Mammary microvascular endothelial cell (primary cell): ENCODE results near the gene POC1A. TPM values are rescaled to one million over a fixed set of nuclear protein-coding genes. Genes with fewer than 3 reads are reported as not detected.

Experiments
- total RNA-seq: library from RNA; depleted of rRNA; stranded (reverse); fragments of >200 nt; gene quantifications from 2 replicates; pipeline ENCODE4 v1.2.3, GENCODE V29; 2015

The POC1A gene
- 14.8 and 19.7 TPM in 2 replicates for total RNA-seq

DNA sequence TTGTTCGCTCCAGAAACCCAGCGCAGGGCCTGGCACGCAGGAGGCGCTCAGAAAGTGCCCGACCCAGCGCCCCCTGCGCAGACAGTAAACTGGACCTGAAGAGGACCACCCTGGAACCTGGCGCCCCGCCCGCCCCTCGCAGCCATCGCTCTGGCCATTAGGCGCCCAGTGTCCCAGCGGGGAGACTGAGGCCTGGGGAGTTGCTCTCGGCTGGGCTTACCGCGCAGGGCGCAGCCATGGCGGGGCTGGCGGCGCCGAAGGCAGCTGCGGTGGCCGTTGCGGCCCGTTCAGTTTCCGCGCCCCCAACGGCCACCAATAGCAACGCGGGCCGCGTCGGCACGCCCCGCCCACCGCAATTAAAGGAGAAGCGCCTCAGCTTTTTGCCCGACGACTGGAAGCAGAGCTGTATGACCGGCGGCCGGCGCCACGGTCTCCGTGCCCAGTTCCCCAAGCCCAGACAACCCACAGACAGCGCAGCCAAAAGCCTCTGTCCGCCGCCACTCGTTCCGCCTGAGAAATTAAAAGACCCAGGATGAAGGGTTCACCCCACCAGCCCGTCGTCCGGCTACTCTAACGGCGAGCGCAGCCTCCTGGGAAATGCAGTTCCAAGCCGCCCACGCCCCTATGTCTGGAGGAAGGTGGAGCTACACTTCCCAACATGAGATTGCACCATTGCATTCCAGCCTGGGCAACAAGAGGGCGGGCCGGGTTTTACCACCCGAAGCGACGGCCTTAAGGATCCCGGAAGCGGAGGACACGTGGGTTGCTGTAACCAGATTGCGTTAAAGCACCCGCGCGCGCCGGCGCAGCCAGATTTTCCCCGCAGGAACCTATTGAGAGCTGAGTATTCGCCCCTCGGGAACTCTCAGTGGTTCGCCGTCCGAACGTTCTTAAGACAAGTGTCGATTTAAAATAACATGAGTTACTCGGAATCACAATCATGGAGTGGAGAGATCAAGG is at the start of gene POC1A:
Gene POC1A (minus strand): TSS at position 289 of the 960 bp plus-strand sequence. CDS start 51 bp downstream, at position 238.

DNA sequence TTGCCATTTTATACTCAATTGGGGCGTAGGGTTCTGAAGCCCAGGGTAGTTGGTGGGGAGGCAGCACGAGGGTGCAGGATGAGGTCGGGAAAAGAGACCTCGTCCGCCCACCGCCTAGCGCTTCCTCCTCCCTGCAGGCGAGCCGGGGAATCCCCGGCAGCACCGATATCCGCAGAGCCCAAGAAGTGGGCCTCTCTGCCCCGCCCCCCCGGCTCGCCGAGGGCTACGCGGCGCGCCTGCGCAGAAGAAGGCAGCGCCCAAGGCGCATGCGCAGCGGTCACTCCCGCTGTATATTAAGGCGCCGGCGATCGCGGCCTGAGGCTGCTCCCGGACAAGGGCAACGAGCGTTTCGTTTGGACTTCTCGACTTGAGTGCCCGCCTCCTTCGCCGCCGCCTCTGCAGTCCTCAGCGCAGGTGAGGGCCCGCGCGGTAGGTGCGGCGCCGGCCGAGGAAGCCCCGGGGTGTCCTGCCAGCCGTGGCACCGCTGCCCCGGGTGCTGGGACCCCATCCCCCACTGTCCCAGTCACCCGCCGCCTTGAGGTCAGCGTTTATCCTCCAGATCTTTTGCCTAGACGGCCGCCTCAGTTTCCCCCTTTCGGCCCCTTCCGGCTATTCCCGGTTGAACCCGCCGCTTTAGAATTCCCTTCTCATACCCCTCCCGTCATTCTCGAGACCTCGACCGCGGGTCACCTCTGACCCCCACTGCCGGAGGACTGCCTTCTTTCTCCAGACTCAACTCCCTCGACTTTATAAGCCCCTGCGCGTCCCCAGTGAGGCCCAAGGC is 43.8 kb upstream of the POC1A start, which contains the start of gene ALAS1:
Gene ALAS1 (plus strand): TSS at position 319 of the 784 bp plus-strand sequence. CDS start 1,082 bp downstream, outside the sequence.

DNA sequence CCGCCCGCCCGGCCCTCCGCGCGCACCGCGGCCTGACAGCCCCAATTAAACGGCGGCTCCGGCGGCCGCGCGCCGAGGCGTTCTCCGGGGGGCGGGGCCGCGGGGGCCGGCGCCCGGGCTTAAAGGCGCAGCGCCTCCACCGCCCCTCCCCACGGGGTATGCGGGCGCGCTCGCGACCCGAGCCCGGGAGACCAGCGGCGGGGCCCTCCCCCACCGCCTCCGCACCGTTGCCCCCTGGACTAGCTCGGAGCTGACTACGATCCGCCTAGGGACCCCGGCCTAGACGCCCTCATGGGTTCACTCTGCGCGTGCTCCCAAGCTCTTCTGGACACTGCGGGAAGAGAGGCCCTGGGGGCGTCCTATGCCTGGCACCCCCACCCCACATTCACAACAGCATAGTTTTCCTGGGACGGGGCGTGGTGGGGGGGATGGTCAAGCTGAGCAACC is 97.7 kb downstream of the POC1A start, which contains the start of gene DUSP7:
Gene DUSP7 (minus strand): TSS at position 51 of the 447 bp plus-strand sequence. CDS start 205 bp downstream, outside the sequence.

Other genes starting within 250 kb of the POC1A start
- 36.6 and 38.9 TPM in 2 replicates for gene RRP9, start 212.5 kb downstream of the POC1A start, total RNA-seq
- 15.4 and 31.0 TPM in 2 replicates for gene PARP3, start 212.1 kb downstream of the POC1A start, total RNA-seq
- 0.20 TPM in 1 of 2 replicates, not detected in the other for gene GPR62, start 199.0 kb downstream of the POC1A start, total RNA-seq
- 56.2 and 80.7 TPM in 2 replicates for gene PCBP4, start 187.0 kb downstream of the POC1A start, total RNA-seq
- 35.8 and 41.0 TPM in 2 replicates for gene ABHD14B, start 180.4 kb downstream of the POC1A start, total RNA-seq
- gene ABHD14A, start 179.4 kb downstream of the POC1A start, total RNA-seq = 10.8 and 17.0 TPM in 2 replicates
- 24.9 and 27.4 TPM in 2 replicates for gene ACY1, start 170.9 kb downstream of the POC1A start, total RNA-seq
- gene RPL29, start 158.5 kb downstream of the POC1A start, total RNA-seq = 1,551 and 1,914 TPM in 2 replicates
- gene DUSP7, start 97.9 kb downstream of the POC1A start, total RNA-seq = 19.6 and 30.7 TPM in 2 replicates
- gene ALAS1, start 43.7 kb upstream of the POC1A start, total RNA-seq = 61.3 and 61.8 TPM in 2 replicates
- gene TLR9, start 71.2 kb upstream of the POC1A start, total RNA-seq = not detected in 2 replicates
- gene TWF2, start 84.7 kb upstream of the POC1A start, total RNA-seq = 130 and 132 TPM in 2 replicates
- 6.5 and 9.2 TPM in 2 replicates for gene PPM1M, start 91.3 kb upstream of the POC1A start, total RNA-seq
- gene WDR82, start 124.2 kb upstream of the POC1A start, total RNA-seq = 46.0 and 47.0 TPM in 2 replicates
- 15.0 and 15.6 TPM in 2 replicates for gene GLYCTK, start 133.4 kb upstream of the POC1A start, total RNA-seq
- 1.00 and 1.3 TPM in 2 replicates for gene DNAH1, start 161.9 kb upstream of the POC1A start, total RNA-seq